OCI-LY7 (cell line): ENCODE results near the gene DNAI1.

ENCODE experiments used
- EZH2phosphoT487 ChIP-seq: fragments of 200-600 bp; sonication (generic); IDR thresholded peaks from 2 replicates; pipeline ENCODE4 v1.6.1; 2018; ENCODE audit warnings: low read depth, borderline replicate concordance, mild to moderate bottlenecking, mixed run types, antibody characterized with exemption, low read length, moderate library complexity, mixed read lengths
- TF ChIP-seq, protein P1 (sequence below): fragments of 200-600 bp; sonication (generic); conservative IDR thresholded peaks from 2 replicates; pipeline ENCODE4 v1.5.1; 2014; ENCODE audit warnings: mild to moderate bottlenecking, antibody characterized with exemption, low read length, moderate library complexity, mixed read lengths

DNA sequence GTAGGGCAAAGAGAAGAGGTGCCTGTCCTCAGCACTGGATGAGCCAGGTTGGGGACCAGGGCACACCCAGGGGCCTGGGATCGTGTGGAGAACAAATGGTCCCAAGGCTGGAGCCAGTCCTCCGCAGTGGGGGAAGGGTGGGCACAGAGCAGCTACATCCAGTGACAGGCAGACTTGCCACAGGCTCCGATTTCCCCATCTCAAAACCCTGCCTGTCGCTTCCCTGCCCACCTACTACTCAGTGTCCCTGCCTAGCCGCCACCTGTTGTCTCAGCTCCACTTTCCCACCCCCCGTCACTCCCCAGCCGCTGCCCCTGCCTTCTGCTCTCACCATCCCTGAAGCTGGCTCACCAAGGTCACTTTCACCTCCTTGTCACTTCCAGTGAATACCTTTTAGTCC lies 78.1 kb downstream of the DNAI1 start:
- TF ChIP-seq, protein P1, sequence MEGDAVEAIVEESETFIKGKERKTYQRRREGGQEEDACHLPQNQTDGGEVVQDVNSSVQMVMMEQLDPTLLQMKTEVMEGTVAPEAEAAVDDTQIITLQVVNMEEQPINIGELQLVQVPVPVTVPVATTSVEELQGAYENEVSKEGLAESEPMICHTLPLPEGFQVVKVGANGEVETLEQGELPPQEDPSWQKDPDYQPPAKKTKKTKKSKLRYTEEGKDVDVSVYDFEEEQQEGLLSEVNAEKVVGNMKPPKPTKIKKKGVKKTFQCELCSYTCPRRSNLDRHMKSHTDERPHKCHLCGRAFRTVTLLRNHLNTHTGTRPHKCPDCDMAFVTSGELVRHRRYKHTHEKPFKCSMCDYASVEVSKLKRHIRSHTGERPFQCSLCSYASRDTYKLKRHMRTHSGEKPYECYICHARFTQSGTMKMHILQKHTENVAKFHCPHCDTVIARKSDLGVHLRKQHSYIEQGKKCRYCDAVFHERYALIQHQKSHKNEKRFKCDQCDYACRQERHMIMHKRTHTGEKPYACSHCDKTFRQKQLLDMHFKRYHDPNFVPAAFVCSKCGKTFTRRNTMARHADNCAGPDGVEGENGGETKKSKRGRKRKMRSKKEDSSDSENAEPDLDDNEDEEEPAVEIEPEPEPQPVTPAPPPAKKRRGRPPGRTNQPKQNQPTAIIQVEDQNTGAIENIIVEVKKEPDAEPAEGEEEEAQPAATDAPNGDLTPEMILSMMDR: no peak
- TF ChIP-seq EZH2phosphoT487: no peak
